Gastroesophageal sphincter (tissue), 3 donors: ENCODE measurements around the gene TMEM242.
"Not testable (repeated sequence)": the region's sequence is repeated elsewhere in the genome, so short reads cannot be mapped to it uniquely, and the experiment has no call there.

Experiments
- POLR2AphosphoS5 ChIP-seq: sonication (generic); formaldehyde crosslinking; IDR thresholded peaks from one replicate; pipeline ENCODE4 v1.6.1; 2017; ENCODE audit warnings: antibody characterized with exemption
- TF ChIP-seq, protein P1 (sequence below), 4 experiments: fragments of 200-600 bp in 2 of 4; fragments of 450-650 bp in 2 of 4; sonication (generic) in 1 of 4; IDR thresholded peaks; one replicate each; pipeline ENCODE4 v1.5.1; 2017 to 2019; ENCODE audit warnings: antibody characterized with exemption in 4 of 4, mild to moderate bottlenecking in 2 of 4, moderate library complexity in 2 of 4

DNA sequence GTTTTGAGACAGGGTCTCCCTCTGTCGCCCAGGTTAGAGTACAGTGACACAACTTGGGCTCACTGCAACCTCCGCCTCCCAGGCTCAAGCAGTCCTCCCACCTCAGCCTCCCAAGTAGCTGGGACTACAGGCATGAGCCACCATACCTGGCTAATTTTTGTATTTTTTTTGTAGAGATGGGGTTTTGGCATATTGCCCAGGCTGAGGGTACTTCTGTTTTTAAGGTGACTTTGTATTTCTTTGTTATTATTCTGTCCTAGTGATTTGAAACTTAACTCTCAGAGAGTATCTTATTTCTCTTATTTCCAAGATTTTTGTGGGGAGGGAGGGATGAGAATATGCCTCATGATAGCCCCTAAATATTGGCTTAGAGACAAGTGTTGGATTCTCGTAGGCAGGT lies 14.0 kb upstream of the TMEM242 start:
- TF ChIP-seq, protein P1, sequence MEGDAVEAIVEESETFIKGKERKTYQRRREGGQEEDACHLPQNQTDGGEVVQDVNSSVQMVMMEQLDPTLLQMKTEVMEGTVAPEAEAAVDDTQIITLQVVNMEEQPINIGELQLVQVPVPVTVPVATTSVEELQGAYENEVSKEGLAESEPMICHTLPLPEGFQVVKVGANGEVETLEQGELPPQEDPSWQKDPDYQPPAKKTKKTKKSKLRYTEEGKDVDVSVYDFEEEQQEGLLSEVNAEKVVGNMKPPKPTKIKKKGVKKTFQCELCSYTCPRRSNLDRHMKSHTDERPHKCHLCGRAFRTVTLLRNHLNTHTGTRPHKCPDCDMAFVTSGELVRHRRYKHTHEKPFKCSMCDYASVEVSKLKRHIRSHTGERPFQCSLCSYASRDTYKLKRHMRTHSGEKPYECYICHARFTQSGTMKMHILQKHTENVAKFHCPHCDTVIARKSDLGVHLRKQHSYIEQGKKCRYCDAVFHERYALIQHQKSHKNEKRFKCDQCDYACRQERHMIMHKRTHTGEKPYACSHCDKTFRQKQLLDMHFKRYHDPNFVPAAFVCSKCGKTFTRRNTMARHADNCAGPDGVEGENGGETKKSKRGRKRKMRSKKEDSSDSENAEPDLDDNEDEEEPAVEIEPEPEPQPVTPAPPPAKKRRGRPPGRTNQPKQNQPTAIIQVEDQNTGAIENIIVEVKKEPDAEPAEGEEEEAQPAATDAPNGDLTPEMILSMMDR (IDR thresholded peaks at IDR 0.05): not testable (repeated sequence)
- TF ChIP-seq POLR2AphosphoS5: not testable (repeated sequence)
